SK-N-MC (cell line): ENCODE data around the gene LIME1.

ENCODE experiments used
- EZH2 ChIP-seq: fragments of 200-600 bp; sonication (generic); IDR thresholded peaks from one replicate; pipeline ENCODE4 v1.6.1; 2017; ENCODE audit warnings: antibody characterized with exemption
- FOXP2 ChIP-seq: optimal IDR thresholded peaks from 2 replicates; pipeline ENCODE3; 2011; ENCODE audit warnings: mild to moderate bottlenecking, moderate library complexity; ENCODE audit not compliant: insufficient read depth; ENCODE audit errors: extremely low read length, control extremely low read depth
- POLR2AphosphoS5 ChIP-seq: IDR thresholded peaks from 2 replicates; pipeline ENCODE4 v1.6.1; 2012; ENCODE audit warnings: mild to moderate bottlenecking, low read depth, low read length, borderline replicate concordance

GRCh38 chr20:63765902-63766301 is 29.4 kb downstream of the LIME1 start:
- TF ChIP-seq POLR2AphosphoS5 (no peak), EZH2 (no peak), FOXP2 (no peak)
